GM12878 (cell line): Measurements from ENCODE around the gene UTF1. TPM values are rescaled to one million over a fixed set of nuclear protein-coding genes. Genes with fewer than 3 reads are reported as not detected.

Experiments used
- ATAC-seq: fragments of 200-7000 bp; cut with Tn5 transposase; 3 replicates; pipeline ENCODE4 v1.9.1; 2020; ENCODE audit warnings: mild to moderate bottlenecking, moderate library complexity
- BruUV-seq: library from RNA; stranded (reverse); fragments of 400-500 nt; replicated peaks from 2 replicates; lab custom pipeline; 2021; lab: Mats Ljungman, UMichigan
- CTCF ChIA-PET: fragments of 300-600 bp; sonication (Branson Sonifier 250); formaldehyde crosslinking; extraction: SDS; loops from one replicate; lab custom pipeline; 2021; ENCODE audit warnings: inconsistent platforms; lab: Yijun Ruan, JAX
- POLR2A ChIA-PET: fragments of 350-600 bp; formaldehyde crosslinking; extraction: SDS; loops from one replicate; lab custom pipeline; 2021; ENCODE audit warnings: inconsistent platforms; lab: Charles Lee
- RAD21 ChIA-PET: fragments of 300-600 bp; sonication (Branson Sonifier 250); formaldehyde crosslinking; loops from one replicate; lab custom pipeline; 2023; ENCODE audit warnings: antibody characterized with exemption; ENCODE audit not compliant: unreplicated experiment; lab: Charles Lee
- SMC1A ChIA-PET: fragments of 300-600 bp; sonication (Branson Sonifier 250); formaldehyde crosslinking; loops from one replicate; lab custom pipeline; 2023; ENCODE audit not compliant: unreplicated experiment, uncharacterized antibody; lab: Charles Lee
- DNase-seq: peaks from one replicate; pipeline ENCODE4 v3.0.0-alpha.2; 2011; ENCODE audit warnings: low read depth, low spot score
- FAIRE-seq: peaks from 3 replicates; lab custom pipeline; 2011; peaks lifted over from hg19 to GRCh38; lab: Jason Lieb, UNC
- H2AFZ ChIP-seq: 2 replicates; pipeline ENCODE4 v1.6.0; 2011; ENCODE audit warnings: low read depth, low read length, control low read depth; ENCODE audit not compliant: control insufficient read depth
- H3K27ac ChIP-seq: 2 replicates; pipeline ENCODE4 v1.5.1; 2011; ENCODE audit warnings: control low read depth; ENCODE audit not compliant: control insufficient read depth, insufficient read depth
- H3K27me3 ChIP-seq, 2 experiments: replicated peaks in 1 of 2; 2 replicates each; pipeline versions ENCODE4 v1.6.0 to v1.6.1; 2011; ENCODE audit warnings: low read length in 1 of 2; ENCODE audit not compliant: control insufficient read depth in 2 of 2, insufficient read depth in 2 of 2
- H3K36me3 ChIP-seq, 2 experiments: 2 replicates each; pipeline ENCODE4 v1.5.1; 2011; ENCODE audit warnings: low read length in 1 of 2; ENCODE audit not compliant: control insufficient read depth in 2 of 2, insufficient read depth in 2 of 2
- H3K4me1 ChIP-seq: 2 replicates; pipeline ENCODE4 v1.6.1; 2011; ENCODE audit warnings: mild to moderate bottlenecking, low read length, moderate library complexity, mixed read lengths; ENCODE audit not compliant: control insufficient read depth, insufficient read depth
- H3K4me2 ChIP-seq: 2 replicates; pipeline ENCODE4 v1.6.0; 2011; ENCODE audit warnings: control low read depth; ENCODE audit not compliant: control insufficient read depth, insufficient read depth
- H3K4me3 ChIP-seq: fragments of 200-600 bp; sonication (generic); 2 replicates; pipeline ENCODE4 v1.5.1; 2016
- H3K79me2 ChIP-seq: 2 replicates; pipeline ENCODE4 v1.6.0; 2011; ENCODE audit warnings: low read length; ENCODE audit not compliant: control insufficient read depth, insufficient read depth
- H3K9ac ChIP-seq: 2 replicates; pipeline ENCODE4 v1.8.0; 2011; ENCODE audit warnings: low read length, control low read depth, mixed read lengths; ENCODE audit not compliant: control insufficient read depth, insufficient read depth
- H3K9me3 ChIP-seq: replicated peaks from 3 replicates; pipeline ENCODE4 v1.5.1; 2011; ENCODE audit warnings: mild to moderate bottlenecking, low read length; ENCODE audit not compliant: control insufficient read depth, insufficient read depth
- H4K20me1 ChIP-seq: 2 replicates; pipeline ENCODE4 v1.6.0; 2011; ENCODE audit not compliant: control insufficient read depth, insufficient read depth
- E2F4 ChIP-seq: IDR thresholded peaks from 2 replicates; pipeline ENCODE4 v1.6.1; 2012; ENCODE audit warnings: low read depth, low read length, improper control_type of control experiment
- HDGF ChIP-seq: fragments of 450-650 bp; IDR thresholded peaks from 2 replicates; pipeline ENCODE4 v1.6.1; 2016; ENCODE audit warnings: antibody characterized with exemption
- IKZF1 ChIP-seq: fragments of 450-650 bp; conservative IDR thresholded peaks from 2 replicates; pipeline ENCODE4 v1.6.1; 2017; ENCODE audit warnings: antibody characterized with exemption, mild to moderate bottlenecking
- JUND ChIP-seq: IDR thresholded peaks from 2 replicates; pipeline ENCODE4 v1.6.1; 2012; ENCODE audit warnings: low read depth, mild to moderate bottlenecking, low read length, improper control_type of control experiment, moderate library complexity
- MXI1 ChIP-seq: fragments of 150-350 bp; IDR thresholded peaks from 2 replicates; pipeline ENCODE4 v1.6.1; 2011; ENCODE audit warnings: low read depth, mild to moderate bottlenecking, inconsistent platforms, low read length, improper control_type of control experiment
- NR2C2 ChIP-seq: IDR thresholded peaks from 2 replicates; pipeline ENCODE4 v1.6.1; 2011; ENCODE audit warnings: borderline replicate concordance, low read depth; ENCODE audit not compliant: control insufficient read depth, insufficient read length
- NRF1 ChIP-seq: conservative IDR thresholded peaks from 2 replicates; pipeline ENCODE4 v1.6.1; 2011; ENCODE audit warnings: mild to moderate bottlenecking, low read depth, low read length, improper control_type of control experiment
- PAX8 ChIP-seq: fragments of 450-650 bp; IDR thresholded peaks from 2 replicates; pipeline ENCODE4 v1.6.1; 2017; ENCODE audit warnings: mild to moderate bottlenecking, moderate library complexity
- POLR2AphosphoS2 ChIP-seq: IDR thresholded peaks from 2 replicates; pipeline ENCODE4 v1.6.1; 2011; ENCODE audit warnings: low read depth, mild to moderate bottlenecking, low read length, improper control_type of control experiment, moderate library complexity
- SKIL ChIP-seq: fragments of 450-650 bp; IDR thresholded peaks from 2 replicates; pipeline ENCODE4 v1.6.1; 2017; ENCODE audit warnings: mild to moderate bottlenecking, low read depth, inconsistent platforms; ENCODE audit not compliant: poor library complexity, severe bottlenecking
- SMAD1 ChIP-seq: fragments of 450-650 bp; IDR thresholded peaks from 2 replicates; pipeline ENCODE4 v1.6.1; 2018; ENCODE audit warnings: mild to moderate bottlenecking, low read depth; ENCODE audit not compliant: partially characterized antibody
- TBL1XR1 ChIP-seq: IDR thresholded peaks from 2 replicates; pipeline ENCODE4 v1.6.1; 2012; ENCODE audit warnings: low read depth, low read length, improper control_type of control experiment
- TCF7 ChIP-seq: IDR thresholded peaks from 2 replicates; pipeline ENCODE4 v1.6.1; 2014; ENCODE audit warnings: antibody characterized with exemption, borderline replicate concordance
- ZBED1 ChIP-seq: IDR thresholded peaks from 2 replicates; pipeline ENCODE4 v1.6.1; 2016; ENCODE audit warnings: borderline replicate concordance
- ZNF24 ChIP-seq: fragments of 450-650 bp; IDR thresholded peaks from 2 replicates; pipeline ENCODE4 v1.6.1; 2017; ENCODE audit warnings: antibody characterized with exemption, mild to moderate bottlenecking
- ZNF384 ChIP-seq: IDR thresholded peaks from 2 replicates; pipeline ENCODE4 v1.6.1; 2012; ENCODE audit warnings: low read depth, mild to moderate bottlenecking, low read length, improper control_type of control experiment, borderline replicate concordance
- WGBS: methylation state at CpG from one replicate; pipeline ENCODE4 v1.1.6; 2016; ENCODE audit warnings: low lambda C conversion rate; ENCODE audit not compliant: insufficient replicate concordance, insufficient coverage; ENCODE audit errors: missing lambda C conversion rate; 5-methylcytosine and 5-hydroxymethylcytosine counted together
- in situ Hi-C: fragments of 300-500 bp; cut with MboI; formaldehyde crosslinking; loops from 9 replicates; pipeline ENCODE4 v1.14.3; 2018; ENCODE audit warnings: mixed read lengths
- intact Hi-C: fragments of 100-400 bp; cut with micrococcal nuclease; formaldehyde crosslinking; loops from one replicate; pipeline ENCODE4 v1.14.2; 2022; ENCODE audit not compliant: unreplicated experiment
- polyA plus RNA-seq, 11 experiments: library from polyadenylated mRNA; depleted of rRNA in 4 of 11; unstranded in 6 of 11; stranded (reverse) in 5 of 11; fragments of >200 nt; fragmentation: Nextera tagmentation in 4 of 11; fragmentation: Illumina TruSeq in 1 of 11; extraction: Ambion mirVana in 4 of 11; extraction: Trizol in 1 of 11; gene quantifications; 1 replicate in 1 of 11; 2 replicates in 10 of 11; pipeline versions ENCODE4 v1.2.1 to v1.2.3, GENCODE V29; 2011 to 2016; ENCODE audit warnings: inconsistent platforms in 2 of 11, missing spikeins in 2 of 11, low read depth in 1 of 11
- total RNA-seq, 4 experiments: library from RNA; depleted of rRNA in 3 of 4; stranded (reverse); fragments of >200 nt in 3 of 4; fragmentation: Illumina TruSeq in 1 of 4; extraction: Trizol in 1 of 4; gene quantifications; 2 replicates each; pipeline versions ENCODE4 v1.2.1 to v1.2.3, GENCODE V29; 2013 to 2021
- TF ChIP-seq, protein P1 (sequence below): IDR thresholded peaks from 2 replicates; pipeline ENCODE4 v1.6.1; 2011; ENCODE audit warnings: borderline replicate concordance, low read depth, mild to moderate bottlenecking, moderate library complexity, mixed read lengths, low read length; ENCODE audit not compliant: insufficient read depth; ENCODE audit errors: extremely low read length

UTF1 gene
- total and polyA plus RNA-seq, 10 of the 15 experiments (the other 5 are each of a cell fraction or from before 2014, with no cell fraction given), result not detected

DNA sequence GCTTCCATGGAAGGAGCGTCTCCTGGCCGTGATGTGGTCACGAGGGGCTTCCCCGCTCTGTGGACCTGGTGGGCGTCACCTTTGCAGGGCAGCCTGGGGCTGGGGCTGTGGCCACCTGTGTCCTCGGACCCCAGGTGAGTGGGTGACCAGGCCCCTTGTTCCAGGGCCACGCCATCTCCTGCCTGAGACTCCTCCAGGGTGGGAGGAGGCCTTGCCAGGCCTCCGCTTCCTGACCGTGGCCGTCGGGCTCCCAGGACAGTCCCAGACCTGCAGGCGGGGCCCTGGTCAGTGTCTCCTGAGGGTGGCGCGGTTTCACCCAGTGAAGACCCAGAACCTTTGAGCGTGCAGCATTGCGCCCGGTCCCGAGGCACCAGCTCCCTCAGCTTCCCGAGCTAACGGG is 20.4 kb upstream of the UTF1 start (continued):
- TF ChIP-seq, protein P1, sequence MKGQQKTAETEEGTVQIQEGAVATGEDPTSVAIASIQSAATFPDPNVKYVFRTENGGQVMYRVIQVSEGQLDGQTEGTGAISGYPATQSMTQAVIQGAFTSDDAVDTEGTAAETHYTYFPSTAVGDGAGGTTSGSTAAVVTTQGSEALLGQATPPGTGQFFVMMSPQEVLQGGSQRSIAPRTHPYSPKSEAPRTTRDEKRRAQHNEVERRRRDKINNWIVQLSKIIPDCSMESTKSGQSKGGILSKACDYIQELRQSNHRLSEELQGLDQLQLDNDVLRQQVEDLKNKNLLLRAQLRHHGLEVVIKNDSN, result no peak
- no peak for TF ChIP-seq TCF7
- TF ChIP-seq ZNF384, result no peak
- TF ChIP-seq SMAD1, result no peak
- TF ChIP-seq TBL1XR1, result no peak
- no peak for TF ChIP-seq PAX8
- no peak for TF ChIP-seq IKZF1
- no peak for TF ChIP-seq ZNF24
- TF ChIP-seq NRF1, result no peak
- no peak for TF ChIP-seq NR2C2
- TF ChIP-seq JUND, result no peak

DNA sequence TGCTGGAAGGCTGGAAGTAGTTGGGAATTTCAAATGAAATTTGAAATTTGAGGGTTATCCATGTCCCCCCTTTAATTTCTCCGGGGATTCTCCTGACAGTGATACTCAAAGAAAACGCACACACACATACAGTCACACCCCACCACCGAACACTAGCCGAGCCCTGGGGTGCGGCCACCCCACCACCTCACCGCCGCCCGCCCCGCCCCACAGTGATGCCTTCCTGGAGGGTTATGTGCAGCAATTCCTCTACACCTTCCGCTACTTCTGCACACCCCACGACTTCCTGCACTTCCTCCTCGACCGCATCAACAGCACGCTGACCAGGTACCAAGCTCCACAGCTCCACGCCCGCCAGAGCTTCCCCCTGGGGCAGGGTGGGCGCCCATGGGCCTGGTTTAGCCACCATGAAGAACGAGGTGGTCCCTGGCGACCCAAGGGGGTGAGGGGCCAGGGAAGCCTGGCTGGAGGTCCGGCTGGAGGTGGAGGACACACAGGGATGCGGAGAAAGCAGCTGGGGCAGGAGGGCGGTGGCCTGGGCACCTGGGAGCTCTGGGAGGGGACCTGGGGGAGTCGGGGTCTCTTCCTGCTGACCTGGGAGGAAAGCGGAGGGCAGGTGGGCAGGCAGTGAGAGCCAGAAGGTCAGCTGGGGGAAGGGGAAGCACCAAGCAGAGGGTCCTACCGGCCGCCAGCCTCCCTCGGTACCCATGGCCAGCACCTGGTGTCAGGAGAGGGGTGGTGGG is 19.4 kb upstream of the UTF1 start:
- Histone ChIP-seq H3K27me3 (no peaks in the 10 kb centered on the region), H3K9me3 (no peaks in the 10 kb centered on the region), H2AFZ (no peak overlapping the region), H3K79me2 (no peaks in the 10 kb centered on the region), H3K4me1 (no peaks in the 10 kb centered on the region), H3K4me3 (no peak overlapping the region), H3K9ac (no peak overlapping the region), H3K4me2 (no peak overlapping the region), H3K27ac (no peak overlapping the region), H4K20me1 (no peaks in the 10 kb centered on the region), H3K36me3 (no peaks in the 10 kb centered on the region)
- in situ Hi-C loops, result no loop called here
- intact Hi-C loops, result no loop called here
- ChIA-PET CTCF (no interaction called here), SMC1A (no interaction called here), RAD21 (no interaction called here), POLR2A (no interaction called here)
- no peak for ATAC-seq
- no TSS peak for BruUV-seq
- WGBS, result 20% methylated on average over 23 of the region's 27 CpGs
- DNase-seq, result no peak
- FAIRE-seq, result no peak
- TF ChIP-seq ZBED1, result no peak
- no peak for TF ChIP-seq TCF7
- TF ChIP-seq E2F4, result no peak
- no peak for TF ChIP-seq SKIL
- TF ChIP-seq MXI1, result no peak
- TF ChIP-seq POLR2AphosphoS2, result no peak
- no peak for TF ChIP-seq HDGF
